K562 (cell line): ENCODE measurements around the gene CHRNE. TPM values are rescaled to one million over a fixed set of nuclear protein-coding genes. Genes with fewer than 3 reads are reported as not detected.

ENCODE experiments used
- ARHGAP35 ChIP-seq: fragments of 450-650 bp; IDR thresholded peaks from 2 replicates; pipeline ENCODE4 v1.6.1; 2018; ENCODE audit not compliant: partially characterized antibody
- ATF4 ChIP-seq: fragments of 450-650 bp; formaldehyde crosslinking; IDR thresholded peaks from 2 replicates; pipeline ENCODE4 v1.4.0; 2022; ENCODE audit warnings: mild to moderate bottlenecking, moderate library complexity
- ATF6 ChIP-seq: sonication (generic); formaldehyde crosslinking; IDR thresholded peaks from 2 replicates; pipeline ENCODE4 v1.4.0; 2020; ENCODE audit warnings: mild to moderate bottlenecking, missing genetic modification reagents
- ATF7 ChIP-seq: fragments of 450-650 bp; IDR thresholded peaks from 2 replicates; pipeline ENCODE4 v1.7.1; 2014; ENCODE audit warnings: mild to moderate bottlenecking, moderate library complexity
- BCL6 ChIP-seq: fragments of 250-450 bp; sonication (Bioruptor Pico); IDR thresholded peaks from 2 replicates; pipeline ENCODE4 v1.4.0; 2020
- BDP1 ChIP-seq: IDR thresholded peaks from 3 replicates; pipeline ENCODE4 v1.6.1; 2011; ENCODE audit not compliant: insufficient read length, insufficient read depth
- FOXA3 ChIP-seq, 2 experiments: fragments of 450-650 bp in 1 of 2; sonication (generic) in 1 of 2; formaldehyde crosslinking; IDR thresholded peaks in 1 of 2; conservative IDR thresholded peaks in 1 of 2; 2 replicates each; pipeline versions ENCODE4 v1.4.0 to v1.8.0; 2020 to 2022; ENCODE audit warnings: mild to moderate bottlenecking in 2 of 2, missing genetic modification reagents in 1 of 2
- NR3C1 ChIP-seq: sonication (generic); formaldehyde crosslinking; IDR thresholded peaks from 2 replicates; pipeline ENCODE4 v1.8.1; 2022; ENCODE audit warnings: missing genetic modification reagents
- PCBP1 ChIP-seq: fragments of 200-400 bp; formaldehyde crosslinking; IDR thresholded peaks from 2 replicates; pipeline ENCODE4 v1.6.1; 2018; ENCODE audit warnings: mild to moderate bottlenecking, low read depth, low read length; ENCODE audit not compliant: poor library complexity, severe bottlenecking
- POLR3A ChIP-seq: IDR thresholded peaks from 2 replicates; pipeline ENCODE4 v1.6.1; 2011; ENCODE audit warnings: borderline replicate concordance, mild to moderate bottlenecking, moderate library complexity; ENCODE audit not compliant: insufficient read length, insufficient read depth; ENCODE audit errors: extremely low read depth
- SIN3B ChIP-seq: fragments of 450-650 bp; IDR thresholded peaks from 2 replicates; pipeline ENCODE4 v1.6.1; 2017; ENCODE audit warnings: low read depth, mild to moderate bottlenecking, moderate library complexity
- SMAD4 ChIP-seq: fragments of 250-450 bp; sonication (Bioruptor Pico); conservative IDR thresholded peaks from 2 replicates; pipeline ENCODE4 v1.8.0; 2021; ENCODE audit warnings: inconsistent platforms, mild to moderate bottlenecking, moderate library complexity
- TAF9B ChIP-seq: fragments of 450-650 bp; IDR thresholded peaks from 2 replicates; pipeline ENCODE4 v1.6.1; 2018; ENCODE audit warnings: mild to moderate bottlenecking; ENCODE audit not compliant: partially characterized antibody
- ZBTB7A ChIP-seq: IDR thresholded peaks from 2 replicates; pipeline ENCODE4 v1.6.1; 2011; ENCODE audit warnings: low read depth, mild to moderate bottlenecking, low read length, moderate library complexity, borderline replicate concordance; ENCODE audit not compliant: control insufficient read depth
- ZNF133 ChIP-seq: fragments of 250-450 bp; sonication (Bioruptor Pico); IDR thresholded peaks from 2 replicates; pipeline ENCODE4 v1.4.0; 2020; ENCODE audit warnings: mild to moderate bottlenecking
- ZNF280A ChIP-seq: fragments of 450-650 bp; IDR thresholded peaks from 2 replicates; pipeline ENCODE4 v1.6.1; 2018; ENCODE audit warnings: mild to moderate bottlenecking, low read depth; ENCODE audit not compliant: partially characterized antibody
- ZNF436 ChIP-seq: fragments of 250-450, 450-650 bp; sonication (Bioruptor Pico); formaldehyde crosslinking; IDR thresholded peaks from 2 replicates; pipeline ENCODE4 v1.7.0; 2020; ENCODE audit warnings: mild to moderate bottlenecking
- ZNF592 ChIP-seq: fragments of 450-650 bp; IDR thresholded peaks from 2 replicates; pipeline ENCODE4 v1.6.1; 2017; ENCODE audit warnings: antibody characterized with exemption, mild to moderate bottlenecking
- ZSCAN29 ChIP-seq: fragments of 450-650 bp; IDR thresholded peaks from 2 replicates; pipeline ENCODE4 v1.6.1; 2017
- polyA plus RNA-seq, 8 experiments: library from polyadenylated mRNA; depleted of rRNA in 4 of 8; stranded (reverse) in 5 of 8; unstranded in 3 of 8; fragments of >200 nt; fragmentation: Nextera tagmentation in 2 of 8; fragmentation: Illumina TruSeq in 1 of 8; extraction: Ambion mirVana in 2 of 8; extraction: Trizol in 1 of 8; gene quantifications; 2 replicates each; pipeline versions ENCODE4 v1.2.1 to v1.2.3, GENCODE V29; 2011 to 2014; ENCODE audit warnings: inconsistent platforms in 1 of 8, missing spikeins in 1 of 8
- total RNA-seq, 7 experiments: library from RNA; depleted of rRNA in 6 of 7; stranded (reverse); fragments of >200 nt in 6 of 7; fragmentation: Illumina TruSeq in 2 of 7; extraction: Trizol in 2 of 7; gene quantifications; 2 replicates each; pipeline versions ENCODE4 v1.2.1 to v1.2.3, GENCODE V29; 2011 to 2021; ENCODE audit warnings: low replicate concordance in 1 of 7

CHRNE gene
- total and polyA plus RNA-seq, 9 of the 15 experiments (the other 6 are each of a cell fraction or from before 2014, with no cell fraction given), result not detected

- TF ChIP-seq ATF4 (CRISPR knock-in tag), result 0 out of 2 replicates have a peak, but pooled peaks have one; percentile 23
- TF ChIP-seq TAF9B, result no peak
- peak; percentile 89 for TF ChIP-seq SMAD4 (CRISPR knock-in tag)
- peak; percentile 43 for TF ChIP-seq ZNF592
- no peak for TF ChIP-seq ZNF280A
- no peak for TF ChIP-seq NR3C1 (CRISPR knock-in tag)
- TF ChIP-seq ZNF436, result no peak
- TF ChIP-seq ARHGAP35, result no peak
- no peak for TF ChIP-seq ZNF133 (CRISPR knock-in tag)
- no peak for TF ChIP-seq BDP1
- no peak for TF ChIP-seq SIN3B
- peak; percentile 61; the same call in 1 of the 2 replicates for TF ChIP-seq ATF7
- TF ChIP-seq ATF6, result no peak
- TF ChIP-seq BCL6, result 0 out of 2 replicates have a peak, but pooled peaks have one; percentile 50
- no peak for TF ChIP-seq FOXA3 (CRISPR knock-in tag; conservative IDR thresholded peaks at IDR 0.05 in 1 of 2, IDR thresholded peaks at IDR 0.05 in 1 of 2)
- TF ChIP-seq PCBP1, result peak; percentile 69
- peak; percentile 76; the same call in 1 of the 2 replicates for TF ChIP-seq ZBTB7A
- TF ChIP-seq POLR3A, result no peak
- no peak for TF ChIP-seq ZSCAN29
These were observed 46.6 kb upstream of the CHRNE start (continued) for GRCh38 chr17:4949321-4950074.
